Panc1 (cell line): Measurements from ENCODE around the gene TBX2. TPM values are rescaled to one million over a fixed set of nuclear protein-coding genes. Genes with fewer than 3 reads are reported as not detected.

ENCODE experiments used
- ATAC-seq: fragments of 200-7000 bp; cut with Tn5 transposase; 2 replicates; pipeline ENCODE4 v1.9.1; 2020; ENCODE audit warnings: mild to moderate bottlenecking, moderate library complexity
- BruUV-seq: library from RNA; stranded (reverse); fragments of 400-500 nt; replicated peaks from 2 replicates; lab custom pipeline; 2021; lab: Mats Ljungman, UMichigan
- CTCF ChIA-PET: fragments of 300-600 bp; sonication (Branson Sonifier 250); formaldehyde crosslinking; loops from one replicate; lab custom pipeline; 2022; ENCODE audit warnings: antibody characterized with exemption; lab: Charles Lee
- POLR2A ChIA-PET: fragments of 300-600 bp; sonication (Branson Sonifier 250); formaldehyde crosslinking; loops from one replicate; lab custom pipeline; 2022; ENCODE audit warnings: antibody characterized with exemption; lab: Charles Lee
- DNase-seq: peaks from one replicate; pipeline ENCODE4 v3.0.0-alpha.2; 2010; ENCODE audit warnings: low read depth, low spot score
- H3K27ac ChIP-seq: 2 replicates; pipeline ENCODE4 v1.5.1; 2011; ENCODE audit warnings: mild to moderate bottlenecking, low read length, inconsistent platforms
- H3K27me3 ChIP-seq: fragments of 200-500 bp; sonication (Bioruptor generic); 2 replicates; pipeline ENCODE4 v1.6.0; 2014; ENCODE audit warnings: low read length, inconsistent platforms; ENCODE audit not compliant: control insufficient read depth, insufficient read depth
- H3K36me3 ChIP-seq: fragments of 200-500 bp; sonication (Bioruptor generic); 2 replicates; pipeline ENCODE4 v1.5.1; 2014; ENCODE audit warnings: inconsistent platforms, mild to moderate bottlenecking, low read length, moderate library complexity; ENCODE audit not compliant: control insufficient read depth, insufficient read depth
- H3K4me1 ChIP-seq: 2 replicates; pipeline ENCODE4 v1.5.1; 2011; ENCODE audit warnings: inconsistent platforms, mild to moderate bottlenecking, low read length, moderate library complexity; ENCODE audit not compliant: control insufficient read depth, insufficient read depth
- H3K4me3 ChIP-seq, 2 experiments: 2 replicates each; pipeline ENCODE4 v1.5.1; 2011 to 2012; ENCODE audit warnings: low read depth in 2 of 2, low read length in 2 of 2, mild to moderate bottlenecking in 2 of 2, inconsistent platforms in 1 of 2, moderate library complexity in 1 of 2
- H3K9me3 ChIP-seq: fragments of 200-500 bp; sonication (Bioruptor generic); 2 replicates; pipeline ENCODE4 v1.5.1; 2014; ENCODE audit warnings: low read depth, mild to moderate bottlenecking, inconsistent platforms, low read length, moderate library complexity; ENCODE audit not compliant: control insufficient read depth, insufficient read depth
- CTCF ChIP-seq: fragments of 450-650 bp; IDR thresholded peaks from 2 replicates; pipeline ENCODE4 v1.5.1; 2017; ENCODE audit warnings: mild to moderate bottlenecking
- POLR2AphosphoS5 ChIP-seq: IDR thresholded peaks from 2 replicates; pipeline ENCODE4 v1.6.1; 2012; ENCODE audit warnings: mild to moderate bottlenecking, low read depth, low read length, moderate library complexity
- REST ChIP-seq, 2 experiments: IDR thresholded peaks; 2 replicates each; pipeline ENCODE4 v1.6.1; 2011 to 2012; ENCODE audit warnings: low read depth in 2 of 2, control low read depth in 1 of 2, low read length in 1 of 2, mild to moderate bottlenecking in 1 of 2, moderate library complexity in 1 of 2; ENCODE audit not compliant: insufficient read depth in 1 of 2
- SIN3A ChIP-seq: IDR thresholded peaks from 2 replicates; pipeline ENCODE4 v1.6.1; 2012; ENCODE audit warnings: low read depth, mild to moderate bottlenecking, low read length, moderate library complexity, borderline replicate concordance; ENCODE audit not compliant: insufficient read depth
- TCF7L2 ChIP-seq: IDR thresholded peaks from 2 replicates; pipeline ENCODE4 v1.6.1; 2011; ENCODE audit warnings: mild to moderate bottlenecking, low read depth, low read length, inconsistent platforms
- in situ Hi-C: cut with HindIII; loops from 2 replicates; pipeline ENCODE4 v1.10.0; 2016; ENCODE audit warnings: low sequenced_read_pairs, low pct_unique_long_range_greater_than_20kb
- intact Hi-C: fragments of 100-400 bp; cut with micrococcal nuclease; formaldehyde crosslinking; loops from one replicate; pipeline ENCODE4 v1.10.0; 2022; ENCODE audit not compliant: unreplicated experiment
- total RNA-seq: library from RNA; stranded (reverse); gene quantifications from one replicate; pipeline ENCODE4 v1.2.1, GENCODE V29; 2021; ENCODE audit not compliant: unreplicated experiment

Gene TBX2
- total RNA-seq, 1 experiment from 2014 or later = 35.6 TPM

- TF ChIP-seq CTCF (no peak), POLR2AphosphoS5 (no peak), REST (IDR thresholded peaks at IDR 0.05; ENCODE audit: insufficient read depth in 1 of 2, low read depth in 2 of 2, low read length in 1 of 2) (no peak), TCF7L2 (no peak), SIN3A (no peak)
- no peaks in the 10 kb centered on the region for H3K9me3 ChIP-seq
- H3K27ac ChIP-seq = peak overlapping the region; percentile 62
- BruUV-seq = no TSS peak
- DNase-seq = no peak
- ATAC-seq = no peak
- no peaks in the 10 kb centered on the region for H3K36me3 ChIP-seq
- in situ Hi-C loops (no loop called here), intact Hi-C loops (loop anchor here (2.0 kb wide), 2 partner anchors 159 to 421 kb away; no protein-coding TSS in a partner anchor)
- ChIA-PET CTCF (interaction anchor here (0.6 to 1.3 kb wide), 4 partner anchors 28 to 159 kb away, joined by 4 to 8 read pairs (median 6); no protein-coding TSS in a partner anchor), POLR2A (no interaction called here)
- H3K4me1 ChIP-seq = peaks cover 13% of the 10 kb centered on the region
- H3K4me3 ChIP-seq = no peak overlapping the region
- H3K27me3 ChIP-seq = no peaks in the 10 kb centered on the region
These were observed 16.5 kb downstream of the TBX2 start for GRCh38 chr17:61416211-61416539.

- TF ChIP-seq CTCF (peak; percentile 98), POLR2AphosphoS5 (no peak)
- intact Hi-C loops = loop anchor here (1.0 to 2.0 kb wide), 3 partner anchors 135 to 420 kb away; no protein-coding TSS in a partner anchor
- peak; percentile 79 for ATAC-seq
- H3K36me3 ChIP-seq = no peaks in the 10 kb centered on the region
- H3K4me3 ChIP-seq = peak overlapping the region in 1 of 2 experiments; percentile 19; a peak in 2 of 4 replicates
- POLR2A ChIA-PET = no interaction called here
- H3K27me3 ChIP-seq = no peaks in the 10 kb centered on the region; the same call in 1 of the 2 replicates
- in situ Hi-C loops = no loop called here
- peaks cover 13% of the 10 kb centered on the region for H3K4me1 ChIP-seq
- H3K27ac ChIP-seq = peak overlapping the region; percentile 62
- H3K9me3 ChIP-seq = no peaks in the 10 kb centered on the region
- CTCF ChIA-PET = interaction anchor here (0.7 to 1.3 kb wide), 4 partner anchors 127 to 444 kb away, joined by 6 to 9 read pairs (median 8); no protein-coding TSS in a partner anchor
- peak; percentile 43 for DNase-seq
- no TSS peak for BruUV-seq
These were observed 17.1 kb downstream of the TBX2 start for GRCh38 chr17:61416540-61417363.
